Stimulated activated CD4-positive, alpha-beta T cell treated with anti-CD3 and anti-CD28 coated beads, Interleukin-1b, Interleukin-23, amount 100 ng/mL, for 48 hours (primary cell): ENCODE measurements around the gene TRAF6.
"Not testable (repeated sequence)": the region's sequence is repeated elsewhere in the genome, so short reads cannot be mapped to it uniquely, and the experiment has no call there.

Experiments
- DNase-seq: peaks from one replicate; pipeline ENCODE4 v3.0.0-alpha.2; 2020

TRAF6 gene

GRCh38 chr11:36492724-36493304, 17.3 kb downstream of the TRAF6 start:
- no peak for DNase-seq

DNA sequence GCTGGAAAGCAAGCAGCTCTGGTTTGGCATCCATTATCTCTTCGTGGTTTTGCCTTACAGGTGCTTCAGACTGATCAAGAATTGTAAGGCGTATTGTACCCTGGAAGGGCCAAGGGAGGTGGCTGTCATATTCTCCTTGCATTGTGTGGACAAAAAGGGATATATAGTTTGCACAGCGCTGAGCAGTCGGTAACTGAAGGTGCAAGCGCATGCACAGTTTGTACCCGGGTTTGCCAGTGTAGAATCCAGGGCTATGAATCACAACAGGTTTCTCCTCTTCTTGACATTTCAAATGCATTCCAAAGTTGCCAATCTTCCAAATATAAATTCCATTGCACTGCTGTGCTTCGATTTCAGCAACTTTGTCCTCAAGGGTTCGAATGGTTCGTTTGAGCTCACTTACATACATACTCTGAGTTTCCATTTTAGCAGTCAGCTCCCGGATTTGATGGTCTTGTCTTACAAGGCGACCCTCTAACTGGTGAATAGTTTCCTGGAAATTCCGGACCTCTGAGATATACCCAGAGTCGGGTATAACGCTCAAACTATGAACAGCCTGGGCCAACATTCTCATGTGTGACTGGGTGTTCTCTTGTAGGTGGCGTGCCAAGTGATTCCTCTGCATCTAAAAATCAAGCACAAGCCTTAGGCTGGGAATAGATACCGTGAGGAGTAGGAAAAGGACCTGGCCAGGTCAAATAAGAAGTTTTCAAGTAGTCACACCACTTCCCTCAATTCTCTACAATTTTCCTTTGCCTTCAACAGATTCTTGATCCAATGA, 19.9 kb downstream of the TRAF6 start:
- DNase-seq = no peak

DNA sequence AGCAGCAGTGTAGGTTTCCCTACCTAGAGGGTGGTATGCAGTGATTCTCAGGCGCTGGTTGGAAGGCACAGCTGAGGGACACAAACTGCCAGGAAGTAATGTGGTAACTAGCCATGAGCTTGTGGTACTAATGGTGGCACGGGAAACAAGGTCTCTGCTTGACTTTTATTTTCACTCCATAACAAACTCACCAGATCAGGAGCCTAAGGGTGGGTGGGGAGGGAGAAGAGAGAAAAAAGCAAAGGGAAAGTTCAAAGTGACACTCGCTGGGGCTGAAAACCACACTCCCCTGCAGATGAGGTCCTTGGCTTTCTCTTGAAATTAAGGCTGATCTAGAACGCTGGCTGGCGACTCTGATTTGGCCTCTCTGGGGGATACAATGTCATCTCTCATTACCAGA, 22.0 kb downstream of the TRAF6 start:
- no peak for DNase-seq

DNA sequence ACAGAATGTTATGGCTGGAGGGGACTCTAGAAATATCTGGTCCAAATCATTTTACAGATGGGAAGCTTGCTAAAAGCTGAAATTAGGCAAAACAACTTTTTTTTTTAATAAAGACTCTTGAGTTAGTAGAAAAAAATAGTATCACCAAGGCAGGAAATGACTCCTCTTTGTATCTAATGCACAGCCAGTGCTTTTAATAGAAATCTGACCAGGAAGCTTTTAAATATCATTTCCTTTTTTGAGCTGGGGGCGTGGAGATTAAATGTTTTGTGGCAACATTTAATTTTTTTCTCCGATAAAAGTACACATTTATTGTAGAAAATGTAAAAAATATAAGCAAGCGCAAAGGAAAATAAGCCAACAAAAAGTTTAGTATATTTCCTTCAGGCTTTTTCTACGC, 22.5 kb downstream of the TRAF6 start:
- no peak for DNase-seq

DNA sequence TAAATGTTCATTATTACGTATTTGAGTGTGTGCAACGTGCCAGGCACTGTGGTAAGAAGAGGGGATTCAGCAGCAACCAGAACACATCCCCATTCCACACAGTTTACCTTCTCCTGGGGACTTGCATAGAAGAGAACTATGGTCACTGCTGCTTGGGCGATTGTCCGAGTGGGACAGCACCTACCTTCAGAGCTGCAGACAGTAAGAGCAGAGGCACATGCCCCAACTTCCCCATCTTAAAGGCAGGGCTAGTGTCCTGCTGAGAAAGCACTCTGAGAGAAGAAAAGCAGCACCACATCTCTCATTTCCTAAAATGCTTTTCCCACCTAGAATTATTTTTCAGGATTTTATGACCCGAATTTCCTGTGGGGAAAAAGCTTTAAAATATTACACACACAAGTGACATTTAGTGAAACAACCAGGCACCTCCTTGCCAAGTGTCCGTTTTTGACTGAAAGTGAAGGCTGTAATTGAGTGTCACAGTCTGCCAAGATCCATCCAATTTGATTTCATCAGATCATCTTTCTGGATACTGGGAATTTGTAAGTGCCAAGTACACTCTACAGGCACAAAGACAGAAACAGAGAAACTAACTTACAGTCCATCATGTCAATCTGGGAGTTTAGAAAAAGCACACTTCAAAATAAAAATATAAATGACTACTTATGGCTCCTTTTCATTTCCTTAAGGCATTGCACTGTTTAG, 24.6 kb downstream of the TRAF6 start:
- DNase-seq = no peak

DNA sequence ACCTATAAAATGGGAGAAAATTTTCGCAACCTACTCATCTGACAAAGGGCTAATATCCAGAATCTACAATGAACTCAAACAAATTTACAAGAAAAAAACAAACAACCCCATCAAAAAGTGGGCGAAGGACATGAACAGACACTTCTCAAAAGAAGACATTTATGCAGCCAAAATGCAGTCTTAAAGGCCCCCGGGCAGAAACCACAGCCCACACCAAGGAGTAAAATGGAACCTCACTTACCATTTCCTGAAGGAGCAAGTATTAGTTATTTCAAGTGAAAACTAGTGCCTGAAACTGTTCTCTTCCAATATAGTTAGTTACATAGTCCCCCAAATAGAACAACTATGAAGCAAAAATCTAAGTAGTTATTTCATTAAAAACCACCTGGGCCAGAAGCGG, 27.0 kb downstream of the TRAF6 start:
- DNase-seq = not testable (repeated sequence)

GRCh38 chr11:36480833-36481232, 29.2 kb downstream of the TRAF6 start:
- DNase-seq = no peak

DNA sequence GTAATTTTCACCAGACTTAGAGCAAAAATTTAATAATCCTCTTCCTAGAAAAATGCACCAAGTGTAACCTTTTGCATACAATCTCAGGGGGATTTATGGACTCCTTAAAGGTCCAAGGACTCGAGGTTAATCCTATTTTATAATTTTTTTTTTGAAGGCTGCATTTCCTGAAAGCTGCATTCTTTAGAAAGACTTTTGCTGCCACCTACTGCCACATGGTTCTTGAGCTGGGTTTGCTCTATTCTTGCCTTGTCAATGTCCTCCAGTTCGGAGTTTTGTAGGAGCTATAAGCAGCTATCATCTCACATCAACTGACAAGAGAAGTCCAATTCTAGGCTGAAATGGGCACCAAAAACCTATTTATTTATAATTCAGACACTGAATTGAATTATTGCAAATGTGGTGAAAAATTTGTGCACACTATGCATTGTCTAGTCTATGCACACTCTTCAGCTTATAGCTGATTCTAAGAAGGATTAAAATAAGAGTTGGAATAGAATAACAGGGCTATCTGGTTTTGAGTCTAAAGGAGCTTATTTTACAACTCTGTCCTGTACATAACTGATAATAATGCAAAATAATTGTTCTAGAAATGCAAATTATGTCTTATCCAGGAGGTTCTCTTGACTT, 31.3 kb downstream of the TRAF6 start:
- DNase-seq = no peak

DNA sequence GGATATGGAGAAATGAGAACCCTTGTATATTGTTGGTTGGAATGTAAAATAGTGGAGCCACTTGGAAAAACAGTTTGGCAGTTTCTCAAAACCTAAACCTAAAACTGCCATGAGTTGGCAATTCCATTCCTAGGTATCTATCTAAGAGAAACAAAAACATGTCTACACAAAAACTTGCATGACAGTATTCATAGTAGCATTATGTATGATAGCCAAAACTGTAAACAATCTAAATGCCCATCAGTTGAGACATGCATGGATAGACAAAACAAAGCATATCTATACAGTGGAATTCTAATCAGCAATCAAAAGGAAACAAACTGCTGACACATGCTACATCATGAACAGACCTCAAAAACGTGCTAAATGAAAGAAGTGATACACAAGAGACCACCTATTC, 34.9 kb downstream of the TRAF6 start:
- no peak for DNase-seq

GRCh38 chr11:36471577-36471976, 38.5 kb downstream of the TRAF6 start:
- DNase-seq = no peak

- DNase-seq = no peak
These were observed 39.9 kb downstream of the TRAF6 start for GRCh38 chr11:36469881-36470802.

DNA sequence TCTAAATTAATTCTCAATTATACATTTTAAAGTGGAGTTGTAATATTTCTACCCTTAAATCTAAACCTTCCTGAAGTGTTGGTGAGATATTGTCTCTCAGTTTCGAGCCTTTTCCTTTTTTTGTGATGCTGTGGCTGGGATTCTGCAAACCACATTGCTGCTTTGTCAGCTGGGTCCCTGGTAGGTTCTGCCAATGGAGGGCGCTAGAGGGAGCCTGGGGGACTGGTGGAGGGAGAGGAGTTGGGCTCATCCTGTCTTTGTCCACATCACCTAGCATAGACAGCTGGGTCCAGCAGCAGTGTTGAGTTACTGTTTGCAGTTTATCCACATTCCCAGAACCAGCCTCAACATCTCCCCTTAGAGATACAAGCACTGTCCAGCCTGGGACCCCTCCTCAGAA, 41.0 kb downstream of the TRAF6 start:
- DNase-seq = peak; percentile 13

DNA sequence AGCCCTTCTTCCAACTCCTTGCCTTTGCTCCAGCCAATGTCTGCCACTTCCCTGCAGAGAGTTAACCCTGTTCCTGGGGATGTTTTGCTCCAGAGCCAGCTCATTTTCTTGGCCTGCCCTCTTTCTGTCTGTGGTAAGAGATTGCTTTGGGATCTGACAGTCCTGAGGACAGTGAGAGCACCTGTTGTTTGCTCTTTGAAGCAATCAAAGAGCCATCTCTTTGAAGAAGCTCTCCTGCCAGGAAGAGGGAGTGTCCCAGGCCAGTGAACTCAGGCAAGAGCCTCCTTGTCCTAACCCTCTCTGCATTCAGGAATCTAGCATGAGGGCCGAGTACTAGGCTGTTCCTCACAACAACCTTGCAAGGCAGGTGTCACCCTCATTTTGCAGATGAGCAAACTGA, 42.2 kb downstream of the TRAF6 start:
- no peak for DNase-seq

- DNase-seq = no peak
These were observed 43.1 kb downstream of the TRAF6 start for GRCh38 chr11:36467012-36467411.

DNA sequence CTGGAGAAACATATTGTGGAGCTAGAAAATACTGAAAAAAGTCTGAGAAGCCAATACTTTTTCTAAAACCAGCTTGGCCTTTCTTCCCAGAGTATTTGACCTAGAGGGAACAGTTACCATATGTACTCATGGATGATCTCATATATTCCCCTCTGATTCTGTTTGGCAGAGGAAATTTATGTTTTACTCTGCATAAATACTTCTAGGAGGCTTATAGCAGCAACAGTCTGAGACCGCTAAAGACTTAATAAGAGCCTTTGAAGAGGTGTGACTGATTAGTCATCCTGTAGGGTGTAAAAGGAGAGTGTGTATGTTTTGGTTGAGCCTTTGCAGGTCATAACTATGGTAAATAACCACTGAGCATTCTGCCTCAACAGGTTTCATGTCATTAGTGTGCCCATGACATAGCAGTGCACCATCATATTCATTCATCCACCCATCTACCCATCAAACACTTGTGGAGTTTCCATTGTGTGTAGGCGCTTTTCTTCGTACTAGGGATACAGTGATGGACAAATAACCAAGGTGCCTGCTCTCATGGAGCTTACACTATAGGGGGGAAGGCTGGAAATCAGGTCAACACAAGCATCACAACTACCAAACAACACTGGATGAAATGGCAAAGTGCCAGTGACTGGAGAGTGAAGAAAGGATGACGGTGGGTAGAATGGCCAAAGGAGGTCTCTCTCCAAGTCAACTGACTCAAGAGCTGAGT, 44.5 kb downstream of the TRAF6 start:
- no peak for DNase-seq

DNA sequence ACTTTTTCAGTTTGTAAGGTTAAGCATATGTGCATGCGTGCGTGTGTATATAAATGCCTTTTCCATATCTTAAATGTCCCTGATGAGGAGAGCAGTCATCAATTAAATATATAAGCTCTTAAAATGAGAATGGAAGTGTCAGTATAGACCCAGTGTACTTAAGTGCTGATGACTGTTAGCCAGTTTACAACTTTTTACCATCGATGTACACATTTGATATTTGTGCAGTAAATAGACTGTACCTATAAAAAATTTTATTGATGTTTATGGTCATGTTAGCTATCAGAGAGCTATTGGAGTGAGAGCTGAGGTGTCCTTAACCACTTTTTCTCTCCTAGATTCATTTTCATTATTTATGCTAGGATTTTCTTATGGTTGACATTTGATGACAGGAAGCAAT, 45.4 kb downstream of the TRAF6 start:
- DNase-seq = no peak

DNA sequence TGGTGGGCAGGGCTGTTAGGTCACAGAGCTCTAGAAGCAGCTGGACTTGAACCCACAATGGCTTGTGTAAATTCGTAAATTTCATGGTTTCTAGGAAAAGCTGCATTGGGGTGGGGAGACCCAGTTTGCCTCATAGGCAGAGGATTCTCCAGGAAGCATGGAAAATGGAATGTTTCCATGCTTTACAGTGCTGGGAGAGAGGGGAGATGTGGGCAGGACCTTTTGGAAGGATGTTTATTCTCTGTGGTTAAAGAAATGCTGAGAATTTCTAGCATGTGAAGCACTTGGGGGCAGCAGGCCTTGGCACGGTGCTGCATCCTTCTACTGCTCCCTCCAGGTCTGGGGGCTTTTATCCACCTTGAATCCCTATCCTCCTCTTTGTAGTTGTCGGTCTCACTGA, 46.3 kb downstream of the TRAF6 start:
- no peak for DNase-seq

DNA sequence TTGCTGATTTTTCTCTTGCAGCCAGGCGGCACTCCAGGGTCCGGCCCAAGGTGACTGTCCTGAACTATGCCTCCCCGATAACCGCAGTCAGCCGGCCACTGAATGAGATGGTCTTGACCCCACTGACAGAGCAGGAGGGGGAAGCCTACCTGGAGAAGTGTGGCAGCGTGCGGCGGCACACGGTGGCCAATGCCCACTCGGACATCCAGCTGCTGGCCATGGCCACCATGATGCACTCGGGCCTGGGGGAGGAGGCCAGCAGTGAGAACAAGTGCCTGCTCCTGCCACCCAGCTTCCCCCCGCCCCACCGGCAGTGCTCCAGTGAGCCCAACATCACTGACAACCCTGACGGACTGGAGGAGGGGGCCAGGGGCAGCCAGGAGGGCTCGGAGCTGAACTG, 47.8 kb downstream of the TRAF6 start:
- no peak for DNase-seq

- no peak for DNase-seq
These were observed 49.9 kb downstream of the TRAF6 start for GRCh38 chr11:36460220-36460619.

GRCh38 chr11:36459046-36459445, 51.0 kb downstream of the TRAF6 start:
- no peak for DNase-seq

- no peak for DNase-seq
These were observed 51.8 kb downstream of the TRAF6 start for GRCh38 chr11:36458129-36458915.
